Nephron (organoid): ENCODE measurements around the gene ATG4B.

Source experiments
- H3K27ac Mint-ChIP-seq, 3 experiments: 2 replicates each; pipeline ENCODE4 v1.8.0; 2020; ENCODE audit warnings: mixed read lengths in 3 of 3, mild to moderate bottlenecking in 2 of 3, moderate library complexity in 1 of 3
- H3K27me3 Mint-ChIP-seq: 2 replicates; pipeline ENCODE4 v1.8.0; 2021; ENCODE audit warnings: low read depth, mild to moderate bottlenecking, moderate library complexity, mixed read lengths
- H3K36me3 Mint-ChIP-seq: 2 replicates; pipeline ENCODE4 v1.8.0; 2020; ENCODE audit warnings: low read depth, mixed read lengths
- H3K4me1 Mint-ChIP-seq: 2 replicates; pipeline ENCODE4 v1.8.0; 2020; ENCODE audit warnings: mixed read lengths
- H3K4me3 Mint-ChIP-seq, 3 experiments: 2 replicates each; pipeline ENCODE4 v1.8.0; 2020; ENCODE audit warnings: mild to moderate bottlenecking in 3 of 3, mixed read lengths in 3 of 3, moderate library complexity in 2 of 3
- H3K9me3 Mint-ChIP-seq: 2 replicates; pipeline ENCODE4 v1.8.0; 2020; ENCODE audit warnings: mixed read lengths
- CTCF ChIP-seq, 3 experiments: fragments of 200-600 bp; sonication (generic); IDR thresholded peaks; one replicate each; pipeline ENCODE4 v1.5.0; 2021; ENCODE audit warnings: antibody characterized with exemption in 3 of 3; ENCODE audit not compliant: unreplicated experiment in 3 of 3

ATG4B gene

GRCh38 chr2:241689306-241689705 lies 51.8 kb downstream of the ATG4B start:
- no peaks in the 10 kb centered on the region for H3K27me3 Mint-ChIP-seq
- H3K36me3 Mint-ChIP-seq = peaks cover 22% of the 10 kb centered on the region
- no peak for TF ChIP-seq CTCF (IDR thresholded peaks at IDR 0.05; ENCODE audit: unreplicated experiment in 3 of 3)
- peaks cover 13% of the 10 kb centered on the region for H3K4me1 Mint-ChIP-seq
- peak overlapping the region; percentile 63 to 70 (median 66) for H3K4me3 Mint-ChIP-seq
- no peaks in the 10 kb centered on the region for H3K9me3 Mint-ChIP-seq
- peak overlapping the region in 1 of 3 experiments; percentile 28 for H3K27ac Mint-ChIP-seq

- Mint-ChIP-seq H3K36me3 (peaks cover 17% of the 10 kb centered on the region), H3K27me3 (no peaks in the 10 kb centered on the region), H3K27ac (no peak overlapping the region), H3K4me3 (no peak overlapping the region), H3K9me3 (no peaks in the 10 kb centered on the region), H3K4me1 (peaks cover 9% of the 10 kb centered on the region)
- TF ChIP-seq CTCF (IDR thresholded peaks at IDR 0.05; ENCODE audit: unreplicated experiment in 3 of 3) = no peak
These were observed 52.8 kb downstream of the ATG4B start for GRCh38 chr2:241690202-241690717.

GRCh38 chr2:241692448-241692847 lies 55.0 kb downstream of the ATG4B start:
- Mint-ChIP-seq H3K9me3 (no peaks in the 10 kb centered on the region), H3K36me3 (peaks cover 21% of the 10 kb centered on the region), H3K27me3 (no peaks in the 10 kb centered on the region), H3K4me1 (peaks cover 4% of the 10 kb centered on the region), H3K27ac (no peak overlapping the region), H3K4me3 (no peak overlapping the region)
- TF ChIP-seq CTCF (IDR thresholded peaks at IDR 0.05; ENCODE audit: unreplicated experiment in 3 of 3) = no peak

GRCh38 chr2:241695651-241696050 lies 58.2 kb downstream of the ATG4B start:
- no peaks in the 10 kb centered on the region for H3K4me1 Mint-ChIP-seq
- H3K4me3 Mint-ChIP-seq = peak overlapping the region in 1 of 3 experiments; percentile 37

GRCh38 chr2:241701149-241701398 lies 63.6 kb downstream of the ATG4B start:
- Mint-ChIP-seq H3K4me3 (peak overlapping the region; percentile 87 to 90 (median 89)), H3K27ac (peak overlapping the region; percentile 58 to 91 (median 83)), H3K36me3 (peaks cover 25% of the 10 kb centered on the region), H3K4me1 (peaks cover 6% of the 10 kb centered on the region), H3K9me3 (peaks cover 2% of the 10 kb centered on the region), H3K27me3 (peaks cover 3% of the 10 kb centered on the region)
- peak; percentile 25 to 49 (median 41) for TF ChIP-seq CTCF (IDR thresholded peaks at IDR 0.05; ENCODE audit: unreplicated experiment in 3 of 3)

More at GRCh38 chr2:241695651-241696050, 58.2 kb downstream of the ATG4B start:
- H3K9me3 Mint-ChIP-seq = no peaks in the 10 kb centered on the region
- H3K27ac Mint-ChIP-seq = peak overlapping the region in 2 of 3 experiments; percentile 58 to 87
- peaks cover 17% of the 10 kb centered on the region for H3K36me3 Mint-ChIP-seq
- peaks cover 3% of the 10 kb centered on the region for H3K27me3 Mint-ChIP-seq
- no peak for TF ChIP-seq CTCF (IDR thresholded peaks at IDR 0.05; ENCODE audit: unreplicated experiment in 3 of 3)

- H3K27me3 Mint-ChIP-seq = peaks cover 3% of the 10 kb centered on the region
- peak within 1 kb of the TSS; percentile 78 to 91 (median 86) for H3K27ac Mint-ChIP-seq
- no peak for TF ChIP-seq CTCF (IDR thresholded peaks at IDR 0.05; ENCODE audit: unreplicated experiment in 3 of 3)
These were observed 64.1 kb downstream of the ATG4B start, which contains the start of gene ING5 for GRCh38 chr2:241701399-241702154. Gene ING5, plus strand, starts transcription at chr2:241702039. Its CDS starts 27 bp downstream, at chr2:241702066.

More at GRCh38 chr2:241701399-241702154, 64.1 kb downstream of the ATG4B start, which contains the start of gene ING5:
- H3K9me3 Mint-ChIP-seq = peaks cover 4% of the 10 kb centered on the region
- peak within 1 kb of the TSS; percentile 90 to 94 (median 91) for H3K4me3 Mint-ChIP-seq
- H3K4me1 Mint-ChIP-seq = peaks cover 6% of the 10 kb centered on the region
- peaks cover 30% of the 10 kb centered on the region for H3K36me3 Mint-ChIP-seq
